ENCODE measurements around the gene VMP1.

The VMP1 gene

DNA sequence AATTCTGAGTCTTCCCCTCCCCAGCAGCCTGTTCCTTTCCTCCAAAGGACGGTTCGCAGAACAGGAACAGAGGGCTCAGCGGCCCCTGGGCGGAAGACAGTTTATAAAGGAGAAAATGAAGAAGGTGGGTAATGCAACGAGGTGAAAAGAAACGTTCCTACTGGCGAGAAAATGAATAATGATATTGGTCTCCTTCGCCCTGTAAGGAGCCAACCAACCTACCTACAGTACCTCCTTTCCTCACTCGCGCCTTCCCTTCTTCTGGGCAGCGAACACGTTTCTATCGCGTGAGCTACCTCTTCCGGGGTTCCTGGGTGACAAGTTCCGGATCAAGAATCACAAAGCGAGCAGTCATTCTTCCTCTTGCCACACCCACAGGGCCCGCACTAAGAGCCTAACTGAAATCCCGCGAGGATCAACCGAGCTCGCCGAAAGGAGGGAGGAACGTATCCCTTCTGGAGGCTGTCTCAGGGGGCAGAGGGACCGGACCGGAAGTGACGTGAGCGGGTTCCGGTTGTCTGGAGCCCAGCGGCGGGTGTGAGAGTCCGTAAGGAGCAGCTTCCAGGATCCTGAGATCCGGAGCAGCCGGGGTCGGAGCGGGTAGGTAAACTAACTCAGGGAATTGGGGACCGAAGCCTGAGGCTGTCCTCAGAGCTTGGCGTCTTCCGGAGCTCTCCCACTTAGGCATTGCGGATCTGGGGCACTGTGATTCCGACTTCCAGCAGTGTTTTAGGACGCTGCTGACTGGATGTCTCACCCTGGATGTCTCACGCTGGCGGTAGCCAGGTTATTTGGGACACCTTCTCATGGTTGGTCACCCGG, at the start of gene VMP1, which contains the start of gene PTRH2:
Gene VMP1 (plus strand): TSS at position 506 of the 822 bp plus-strand sequence. CDS start 23,793 bp downstream, outside the sequence.
Gene PTRH2 (minus strand): TSS at position 282 of the 822 bp plus-strand sequence. CDS start 9,452 bp downstream, outside the sequence.
- peak; percentile 100 for DNase-seq (ENCODE audit: low read depth)

DNA sequence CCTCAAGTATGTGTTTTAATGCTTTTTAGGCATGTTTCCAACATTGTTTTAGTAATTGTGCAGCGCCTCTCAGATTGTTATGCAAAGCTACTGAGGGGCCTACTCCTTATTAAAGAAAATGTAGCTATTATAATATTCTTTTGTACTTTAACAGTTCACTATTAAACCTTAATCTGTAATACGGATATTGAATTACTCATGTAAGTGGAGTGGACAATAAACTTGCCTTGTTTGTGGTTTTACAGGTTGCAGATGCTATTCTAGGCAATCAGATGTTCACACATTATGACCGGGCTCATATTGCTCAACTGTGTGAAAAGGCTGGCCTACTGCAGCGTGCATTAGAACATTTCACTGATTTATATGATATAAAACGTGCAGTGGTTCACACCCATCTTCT, 41.2 kb upstream of the VMP1 start:
- no peak for DNase-seq (ENCODE audit: low read depth)

DNA sequence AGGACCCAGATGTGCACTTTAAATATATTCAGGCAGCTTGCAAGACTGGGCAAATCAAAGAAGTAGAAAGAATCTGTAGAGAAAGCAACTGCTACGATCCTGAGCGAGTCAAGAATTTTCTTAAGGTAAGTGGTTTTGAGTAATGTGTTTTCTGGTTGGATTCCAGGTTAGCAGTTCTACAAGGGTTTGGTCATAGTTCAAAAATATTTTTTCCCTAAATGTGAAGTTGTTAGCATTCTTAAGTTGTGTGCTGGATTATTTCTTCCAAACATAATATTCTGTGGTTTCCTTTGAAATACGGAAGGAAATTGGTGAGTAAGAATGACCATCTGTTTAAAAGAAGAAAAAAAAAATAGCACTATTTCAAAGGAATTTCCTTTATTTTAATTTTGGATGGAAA, 38.6 kb upstream of the VMP1 start:
- peak; percentile 89 for DNase-seq (ENCODE audit: low read depth)

DNA sequence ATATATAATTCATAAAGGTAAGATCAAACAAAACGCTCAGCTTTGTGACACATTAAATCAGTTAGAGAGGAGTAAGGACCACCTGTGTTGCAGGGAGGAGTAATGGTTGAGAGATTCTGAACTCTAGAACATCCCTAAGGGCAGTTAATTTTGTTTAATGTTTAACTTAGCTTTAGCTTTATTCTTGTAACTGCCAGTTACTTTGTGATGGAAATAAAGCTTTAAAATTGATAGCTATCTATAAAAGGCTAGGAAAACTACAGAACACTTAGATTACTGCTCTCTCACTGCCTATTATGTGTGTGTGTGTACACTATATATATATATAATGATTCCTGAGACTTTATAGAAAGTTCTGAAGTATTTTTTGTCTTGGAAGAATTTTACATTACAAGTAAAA, 38.0 kb upstream of the VMP1 start:
- DNase-seq (ENCODE audit: low read depth), result no peak

DNA sequence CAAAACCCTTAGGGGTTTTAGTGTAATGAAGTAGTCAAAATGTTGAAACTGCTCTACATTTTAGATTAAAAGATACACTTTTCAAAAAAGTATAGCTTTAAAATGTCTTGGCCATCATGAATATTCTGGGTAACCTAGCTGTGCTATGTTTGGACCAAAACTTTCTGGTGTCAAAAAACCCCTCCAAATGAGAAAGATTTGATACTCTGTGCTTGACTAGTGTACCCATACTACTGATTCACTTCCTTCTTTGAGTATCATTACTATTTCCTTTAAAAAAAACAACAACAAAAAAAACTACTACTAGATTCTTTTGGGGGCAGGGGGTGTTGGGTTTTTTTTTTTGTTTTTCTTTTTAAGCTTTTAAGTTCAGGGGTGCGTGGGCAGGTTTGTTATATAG, 37.5 kb upstream of the VMP1 start:
- DNase-seq (ENCODE audit: low read depth), result no peak

DNA sequence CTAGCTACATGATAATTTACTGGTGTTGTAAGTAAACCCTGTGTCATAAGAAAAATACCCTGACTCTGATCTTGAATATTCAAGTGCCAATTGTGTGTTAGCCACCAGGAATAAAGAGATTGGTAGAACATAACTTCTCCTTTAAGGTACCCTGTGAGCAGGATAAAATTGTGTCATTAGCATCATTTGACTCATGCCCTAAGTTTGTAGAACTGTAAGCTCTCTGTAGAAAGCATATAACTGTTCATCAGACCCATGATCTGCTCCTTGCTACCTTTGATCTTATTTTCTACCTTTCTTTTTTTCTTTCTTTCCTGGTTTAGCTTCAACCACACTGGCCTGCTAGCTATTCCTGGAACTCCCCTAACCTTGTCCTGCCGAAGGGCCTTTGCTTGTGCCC, 36.1 kb upstream of the VMP1 start:
- DNase-seq (ENCODE audit: low read depth), result no peak

DNA sequence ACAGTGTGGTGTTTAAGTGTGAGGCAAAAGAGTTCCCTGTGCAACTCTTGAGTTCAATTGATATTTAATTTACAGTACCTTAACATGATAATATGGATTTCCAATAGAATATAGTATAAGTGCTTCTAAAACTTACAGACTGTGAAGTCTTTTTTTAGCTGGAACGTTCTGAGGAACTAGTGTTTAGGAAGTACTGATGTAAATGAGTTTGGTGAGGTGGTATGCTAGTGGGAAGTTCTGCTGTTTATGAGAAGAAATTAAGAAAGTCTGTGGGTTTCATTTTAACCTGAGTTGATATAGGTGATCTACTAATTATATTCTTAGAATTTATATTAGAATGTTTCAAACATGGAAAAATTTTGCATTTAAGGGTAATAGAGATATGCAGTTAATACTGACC, 32.2 kb upstream of the VMP1 start:
- DNase-seq (ENCODE audit: low read depth), result no peak

DNA sequence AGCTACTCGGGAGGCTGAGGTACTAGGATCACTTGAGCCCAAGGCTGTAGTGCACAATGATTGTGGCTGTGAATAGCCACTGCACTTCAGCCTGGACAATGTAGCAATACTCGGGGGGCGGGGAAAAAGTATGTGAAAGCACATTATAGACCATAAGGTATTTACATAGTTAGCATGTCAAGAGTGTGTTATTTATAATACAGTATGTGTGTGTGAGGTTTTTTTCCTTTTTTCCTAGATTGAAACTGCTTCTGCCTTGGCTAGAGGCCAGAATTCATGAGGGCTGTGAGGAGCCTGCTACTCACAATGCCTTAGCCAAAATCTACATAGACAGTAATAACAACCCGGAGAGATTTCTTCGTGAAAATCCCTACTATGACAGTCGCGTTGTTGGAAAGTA, 30.7 kb upstream of the VMP1 start:
- peak; percentile 18 for DNase-seq (ENCODE audit: low read depth)

DNA sequence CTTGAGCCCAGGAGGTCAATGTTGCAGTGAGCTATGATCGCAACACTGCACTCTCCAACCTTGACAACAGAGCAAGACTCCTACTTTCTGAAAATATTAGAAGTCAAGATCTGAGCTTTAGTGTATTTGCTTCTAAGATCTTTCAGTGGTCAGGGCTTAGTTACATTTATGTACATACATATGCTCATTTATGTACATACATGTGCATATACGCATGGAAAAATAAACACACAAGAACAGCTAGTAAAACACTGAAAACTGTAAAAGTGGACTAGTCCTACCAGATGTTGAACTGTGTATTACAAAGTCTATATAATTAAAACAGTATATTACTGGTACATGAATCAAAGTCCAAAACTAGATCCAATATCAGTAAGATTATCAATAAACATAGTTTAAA, 28.5 kb upstream of the VMP1 start:
- no peak for DNase-seq (ENCODE audit: low read depth)

DNA sequence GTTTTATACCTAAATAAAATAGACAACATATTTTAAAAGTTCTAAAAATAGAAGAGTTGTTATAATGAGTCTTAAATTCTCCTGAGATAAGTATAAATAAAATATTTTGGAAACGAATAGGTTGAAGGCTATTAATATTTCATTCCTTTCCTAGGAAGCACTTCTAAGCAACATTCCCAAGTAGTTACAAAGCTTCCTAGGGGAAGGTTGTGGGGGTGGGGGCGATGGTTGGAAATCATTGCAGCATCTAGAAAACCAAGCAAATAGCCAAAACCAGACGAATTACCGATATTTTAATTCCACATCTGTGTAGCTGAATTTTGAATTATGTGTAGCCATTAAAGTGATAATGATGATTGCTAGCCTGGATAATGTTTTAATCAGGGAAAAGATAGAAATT, 27.1 kb upstream of the VMP1 start:
- DNase-seq (ENCODE audit: low read depth), result no peak

DNA sequence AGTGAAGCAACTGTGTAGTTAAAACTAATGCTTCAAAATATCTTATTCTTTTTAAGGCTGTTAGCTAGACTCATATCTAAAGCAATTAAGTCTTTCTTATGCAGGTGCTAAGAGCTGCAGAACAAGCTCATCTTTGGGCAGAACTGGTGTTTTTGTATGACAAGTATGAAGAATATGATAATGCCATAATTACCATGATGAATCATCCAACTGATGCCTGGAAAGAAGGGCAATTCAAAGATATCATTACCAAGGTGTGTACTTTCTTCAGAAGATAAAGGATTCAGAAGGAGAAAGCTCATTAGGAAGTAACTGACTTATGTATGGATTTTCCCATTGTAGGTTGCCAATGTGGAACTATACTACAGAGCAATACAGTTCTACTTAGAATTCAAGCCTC, 24.2 kb upstream of the VMP1 start:
- no peak for DNase-seq (ENCODE audit: low read depth)

DNA sequence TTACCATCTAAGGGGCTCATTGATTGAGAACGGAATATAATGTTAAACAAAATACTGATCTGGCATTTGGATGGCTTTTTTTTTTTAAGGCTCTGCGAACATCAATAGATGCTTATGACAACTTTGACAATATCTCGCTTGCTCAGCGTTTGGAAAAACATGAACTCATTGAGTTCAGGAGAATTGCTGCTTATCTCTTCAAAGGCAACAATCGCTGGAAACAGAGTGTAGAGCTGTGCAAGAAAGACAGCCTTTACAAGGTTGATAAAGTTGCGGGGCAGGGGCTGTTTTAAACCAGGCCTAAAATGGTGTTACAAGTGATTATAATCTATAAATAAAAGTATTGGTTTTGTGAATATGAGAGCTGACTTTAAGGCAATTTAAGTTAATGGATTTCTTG, 22.5 kb upstream of the VMP1 start:
- no peak for DNase-seq (ENCODE audit: low read depth)

DNA sequence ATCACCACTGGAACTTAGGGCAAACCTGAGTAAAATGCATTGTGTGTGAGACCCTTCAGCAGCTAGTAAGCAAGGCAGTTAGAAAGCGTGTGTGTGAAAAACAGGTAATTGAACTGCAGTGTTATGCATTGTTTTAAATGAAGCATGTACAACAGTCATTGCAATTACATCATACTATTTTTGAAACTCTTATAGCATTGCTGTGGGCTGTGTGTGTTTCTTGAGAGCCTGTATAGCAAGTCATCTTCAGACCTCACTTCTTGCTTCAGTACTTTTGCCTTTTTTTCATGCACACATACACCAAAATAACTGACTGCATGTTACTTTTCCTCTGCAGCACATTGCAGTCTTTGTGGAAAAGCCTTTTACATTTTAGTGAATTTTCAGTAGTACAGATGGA, 19.4 kb upstream of the VMP1 start:
- no peak for DNase-seq (ENCODE audit: low read depth)

DNA sequence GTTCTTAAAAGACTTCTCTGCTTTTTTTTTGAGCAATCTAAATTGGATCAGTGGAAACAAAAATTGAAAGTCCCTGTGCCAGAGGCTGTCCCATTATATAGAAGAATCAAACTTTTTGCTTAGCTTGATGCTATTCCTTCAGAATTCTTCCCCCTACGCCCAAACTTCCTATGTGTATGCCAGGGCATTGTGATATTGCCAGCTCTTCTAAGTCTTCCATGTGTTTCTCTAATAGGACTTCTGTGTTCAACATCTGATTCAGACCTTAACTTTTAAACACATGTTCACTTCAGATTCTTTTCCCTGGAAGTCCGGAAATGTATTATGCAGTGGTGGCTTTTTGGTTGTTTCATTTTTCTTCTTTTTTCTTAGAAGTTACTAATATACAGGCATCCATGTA, 19.0 kb upstream of the VMP1 start:
- no peak for DNase-seq (ENCODE audit: low read depth)

DNA sequence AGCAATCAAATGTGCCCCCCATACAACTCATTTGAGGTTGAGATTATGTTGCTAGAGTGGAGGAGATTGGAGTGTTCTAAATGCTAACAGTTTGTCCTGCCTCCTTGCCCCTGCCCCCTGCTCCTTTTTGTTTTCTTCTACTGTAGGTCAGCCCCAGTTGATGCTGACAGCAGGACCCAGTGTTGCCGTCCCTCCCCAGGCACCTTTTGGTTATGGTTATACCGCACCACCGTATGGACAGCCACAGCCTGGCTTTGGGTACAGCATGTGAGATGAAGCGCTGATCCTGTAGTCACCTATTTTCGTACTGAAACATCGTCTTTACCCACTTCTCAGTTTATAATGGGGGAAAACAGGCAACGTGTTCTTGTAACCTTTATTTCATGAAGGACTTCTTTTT, 13.9 kb upstream of the VMP1 start:
- no peak for DNase-seq (ENCODE audit: low read depth)

DNA sequence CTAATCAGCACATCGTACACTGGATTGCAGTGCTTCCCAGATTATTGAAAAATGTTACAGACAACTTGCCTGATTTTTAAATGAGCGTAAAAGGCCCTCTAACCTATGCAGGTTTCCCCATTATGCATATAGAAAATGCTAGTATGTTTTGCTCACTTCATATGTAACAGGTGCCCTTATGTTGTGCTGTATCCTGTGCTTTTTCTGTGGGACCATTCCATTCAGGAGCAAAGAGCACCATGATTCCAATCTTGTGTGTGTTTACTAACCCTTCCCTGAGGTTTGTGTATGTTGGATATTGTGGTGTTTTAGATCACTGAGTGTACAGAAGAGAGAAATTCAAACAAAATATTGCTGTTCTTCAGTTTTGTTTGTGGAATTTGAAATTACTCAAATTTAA, 13.1 kb upstream of the VMP1 start:
- no peak for DNase-seq (ENCODE audit: low read depth)

DNA sequence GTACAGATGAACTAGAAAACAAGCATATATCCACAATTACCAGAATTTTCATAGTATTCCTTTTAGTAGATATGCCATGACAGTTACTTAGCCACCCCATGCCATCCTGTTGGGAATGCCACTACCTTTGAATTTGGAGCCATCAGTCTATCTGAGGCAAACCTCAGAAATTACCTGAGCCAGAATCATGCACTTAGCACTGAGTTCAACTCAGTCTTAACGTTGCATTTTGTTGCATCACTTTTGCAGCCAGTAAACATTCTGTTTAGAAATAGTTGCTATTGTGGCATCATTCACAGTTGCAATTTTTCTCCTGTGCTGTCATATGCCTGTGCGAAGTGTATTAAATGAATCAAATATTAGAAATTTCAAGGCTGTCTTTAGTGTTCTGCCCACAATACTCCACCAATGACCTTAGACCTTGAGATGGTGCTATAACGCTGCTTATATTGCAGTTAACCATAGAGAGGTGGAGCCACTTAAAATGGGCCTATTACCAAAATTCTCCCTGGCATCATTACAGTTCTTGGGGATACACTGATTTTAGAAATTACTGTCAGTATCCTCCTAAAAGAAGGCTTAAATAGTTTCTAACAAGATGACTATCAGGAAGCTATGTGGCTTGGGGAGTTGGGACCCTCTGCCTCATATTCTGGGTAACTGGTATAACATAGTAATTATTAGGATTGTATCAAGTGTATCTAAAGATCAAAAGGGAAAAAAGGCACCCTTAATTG, 11.3 kb upstream of the VMP1 start:
- peak; percentile 39 for DNase-seq (ENCODE audit: low read depth)

DNA sequence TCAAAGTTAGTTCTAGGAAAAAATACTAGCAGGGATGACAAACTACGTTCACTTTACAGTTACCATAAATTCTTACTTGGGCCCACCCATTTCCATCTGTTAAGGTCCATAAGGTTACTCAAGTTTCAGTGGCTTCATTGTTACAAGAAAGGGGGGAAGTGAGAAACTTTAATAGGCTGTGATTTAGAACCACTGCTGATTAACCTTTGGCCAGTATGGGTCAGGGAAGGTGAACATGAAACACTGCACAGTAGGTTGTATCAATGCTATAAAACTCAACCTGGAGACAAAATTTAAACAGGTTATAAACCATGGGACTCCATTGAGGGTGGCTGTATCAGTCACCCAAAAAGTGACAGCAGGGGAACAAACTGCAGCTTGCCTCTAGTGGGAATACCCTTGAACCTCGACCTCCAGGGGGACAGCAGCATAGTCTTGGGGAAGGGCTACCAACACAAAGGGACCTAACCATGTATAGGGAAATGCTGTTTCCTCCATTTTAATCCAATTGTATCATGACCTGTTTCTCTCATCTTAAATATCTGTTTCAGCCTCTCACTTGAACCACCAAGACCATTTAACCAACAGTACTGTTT, 10.7 kb upstream of the VMP1 start:
- no peak for DNase-seq (ENCODE audit: low read depth)

DNA sequence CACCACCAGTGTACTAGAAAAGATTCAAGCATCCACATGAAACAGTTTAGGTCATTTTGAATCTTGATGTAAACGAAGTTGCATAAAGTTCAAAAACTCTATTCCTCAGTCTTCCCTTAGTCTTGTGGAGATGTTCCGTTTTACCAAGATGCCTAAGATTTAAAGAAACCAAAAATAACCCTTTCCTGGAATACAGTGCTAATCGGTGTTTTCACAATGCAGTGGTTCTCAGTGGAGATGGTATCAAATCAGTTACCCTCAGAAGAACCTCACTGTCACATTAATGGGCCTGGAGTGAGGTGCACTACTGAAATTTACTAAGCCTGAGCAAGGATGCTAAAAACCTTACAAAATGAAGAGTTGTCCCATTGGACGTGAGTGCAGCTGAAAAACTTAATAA, 9.3 kb upstream of the VMP1 start:
- DNase-seq (ENCODE audit: low read depth), result no peak

DNA sequence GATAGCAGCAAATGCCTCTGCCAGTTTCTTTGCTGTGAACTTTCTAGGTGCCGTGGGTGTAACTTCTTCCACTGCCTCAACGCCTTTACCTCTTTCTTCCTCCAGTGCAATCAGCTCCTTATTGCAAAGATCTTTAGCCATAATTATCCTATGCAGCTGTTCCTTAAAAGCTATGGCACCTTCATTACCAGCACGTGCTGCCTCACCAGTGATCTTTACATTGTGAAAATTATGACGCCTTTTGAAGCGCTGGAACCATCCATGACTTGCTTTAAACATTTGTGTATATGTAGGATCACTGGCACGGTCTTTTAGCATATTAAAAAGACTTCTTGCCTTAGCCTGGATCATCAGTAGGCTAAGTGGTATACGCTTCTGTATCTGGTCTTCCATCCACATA, 8.2 kb upstream of the VMP1 start:
- DNase-seq (ENCODE audit: low read depth), result no peak

DNA sequence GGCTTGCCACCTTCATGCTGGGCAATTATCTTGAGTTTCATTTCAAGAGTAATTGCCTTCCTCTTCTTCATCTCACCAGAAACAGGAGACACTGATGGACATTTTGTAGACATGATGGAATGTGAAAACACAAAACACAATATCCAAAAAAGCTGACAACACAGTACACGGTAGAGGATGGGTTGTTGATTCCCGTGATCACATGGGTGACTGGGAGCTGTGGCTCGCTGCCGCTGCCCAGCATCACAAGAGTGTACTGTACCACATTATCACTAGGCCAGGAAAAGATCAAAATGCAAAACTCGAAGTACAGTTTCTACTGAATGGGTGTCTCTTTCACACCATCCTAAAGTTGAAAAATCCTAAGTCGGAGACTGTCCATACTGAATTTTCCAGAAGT, 7.7 kb upstream of the VMP1 start:
- DNase-seq (ENCODE audit: low read depth), result no peak

DNA sequence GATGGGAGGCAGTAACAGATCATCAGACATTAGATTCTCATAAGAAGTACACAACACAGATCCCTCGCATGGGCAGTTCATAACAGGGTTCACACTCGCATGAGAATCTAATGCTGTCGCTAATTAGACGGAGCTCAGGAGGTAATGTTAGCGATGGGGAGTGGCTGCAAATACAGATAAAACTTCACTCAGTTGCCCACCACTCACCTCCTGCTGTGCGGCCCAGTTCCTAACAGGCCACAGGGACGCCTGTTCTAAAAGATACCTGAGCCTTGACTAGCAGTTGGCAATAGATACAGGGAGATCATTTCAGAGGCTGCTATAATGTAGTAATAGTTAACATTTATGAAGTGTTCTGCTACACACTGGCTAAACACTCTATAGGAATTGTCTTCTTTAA, 5.2 kb upstream of the VMP1 start:
- DNase-seq (ENCODE audit: low read depth), result no peak

DNA sequence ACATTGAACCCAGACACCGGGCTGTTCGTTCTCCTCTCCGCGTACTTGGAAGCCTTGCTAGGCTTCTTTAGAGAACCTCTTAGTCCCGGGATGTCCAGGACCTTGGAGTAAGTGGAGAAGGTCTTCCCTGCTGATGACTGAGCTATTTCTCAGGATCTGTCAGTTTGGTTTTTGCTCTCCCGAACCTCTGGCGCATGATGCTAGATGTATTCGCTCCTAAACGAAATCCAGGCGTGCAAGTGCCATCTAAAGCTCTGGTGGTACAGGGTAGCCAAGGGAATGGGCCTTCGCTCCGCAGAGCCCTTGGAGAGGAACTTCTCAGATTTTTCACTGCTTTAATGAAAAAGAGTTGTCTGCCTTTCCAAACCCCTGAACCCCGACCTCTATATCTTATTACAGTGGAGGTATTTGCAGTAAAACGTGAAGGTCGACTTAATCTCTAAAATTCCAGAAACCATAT, 547 bp downstream of the VMP1 start:
- DNase-seq (ENCODE audit: low read depth), result peak; percentile 24
